ENCODE results near the gene MUS81. TPM values are rescaled to one million over a fixed set of nuclear protein-coding genes. Genes with fewer than 3 reads are reported as not detected.
A peak's percentile ranks its signal among the peaks of the same experiment; 100 is the strongest.

MUS81 gene
- polyA plus RNA-seq, 2 of the 4 experiments (the other 2 are of a cell fraction): 27.8 to 33.4 TPM

DNA sequence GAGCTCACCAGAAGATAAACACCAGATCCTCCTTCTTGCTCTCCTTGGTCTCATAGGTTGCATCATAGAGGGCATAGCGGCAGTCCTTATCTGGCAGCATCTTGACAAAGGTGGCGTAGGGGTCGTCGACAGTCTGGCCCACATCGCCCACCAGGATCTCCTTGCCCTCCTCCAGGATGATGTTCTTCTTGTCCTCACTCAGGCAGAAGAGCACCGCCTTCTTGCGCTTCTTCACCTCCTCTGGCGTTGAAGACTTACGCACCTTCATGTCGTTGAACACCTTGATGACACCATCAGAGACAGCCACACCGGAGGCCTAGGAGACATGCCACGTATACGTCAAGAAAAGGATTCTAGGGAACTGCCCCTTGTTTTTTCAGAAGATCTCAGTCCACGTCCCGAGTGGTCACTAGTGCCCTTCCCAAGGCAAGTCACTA, 4.3 kb upstream of the MUS81 start:
- WGBS (ENCODE audit: missing lambda C conversion rate): 89% methylated on average over 15 of the region's 15 CpGs
- ATAC-seq: no peak
- Histone ChIP-seq H3K4me1 (peaks cover 23% of the 10 kb centered on the region), H3K4me2 (peak overlapping the region; percentile 88), H3K9me3 (no peaks in the 10 kb centered on the region), H3K4me3 (peak overlapping the region; percentile 70), H3K27ac (no peak overlapping the region)
- no peak for DNase-seq (ENCODE audit: low read depth in 1 of 2, low spot score in 1 of 2)
- TF ChIP-seq BHLHE40 (IDR thresholded peaks at IDR 0.05; ENCODE audit: low read depth, low read length): no peak
- TF ChIP-seq, protein P1, sequence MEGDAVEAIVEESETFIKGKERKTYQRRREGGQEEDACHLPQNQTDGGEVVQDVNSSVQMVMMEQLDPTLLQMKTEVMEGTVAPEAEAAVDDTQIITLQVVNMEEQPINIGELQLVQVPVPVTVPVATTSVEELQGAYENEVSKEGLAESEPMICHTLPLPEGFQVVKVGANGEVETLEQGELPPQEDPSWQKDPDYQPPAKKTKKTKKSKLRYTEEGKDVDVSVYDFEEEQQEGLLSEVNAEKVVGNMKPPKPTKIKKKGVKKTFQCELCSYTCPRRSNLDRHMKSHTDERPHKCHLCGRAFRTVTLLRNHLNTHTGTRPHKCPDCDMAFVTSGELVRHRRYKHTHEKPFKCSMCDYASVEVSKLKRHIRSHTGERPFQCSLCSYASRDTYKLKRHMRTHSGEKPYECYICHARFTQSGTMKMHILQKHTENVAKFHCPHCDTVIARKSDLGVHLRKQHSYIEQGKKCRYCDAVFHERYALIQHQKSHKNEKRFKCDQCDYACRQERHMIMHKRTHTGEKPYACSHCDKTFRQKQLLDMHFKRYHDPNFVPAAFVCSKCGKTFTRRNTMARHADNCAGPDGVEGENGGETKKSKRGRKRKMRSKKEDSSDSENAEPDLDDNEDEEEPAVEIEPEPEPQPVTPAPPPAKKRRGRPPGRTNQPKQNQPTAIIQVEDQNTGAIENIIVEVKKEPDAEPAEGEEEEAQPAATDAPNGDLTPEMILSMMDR (IDR thresholded peaks at IDR 0.05): no peak
- TF ChIP-seq TFCP2L1 (CRISPR knock-in tag; IDR thresholded peaks at IDR 0.05): no peak
- TF ChIP-seq ZFP36 (IDR thresholded peaks at IDR 0.05; ENCODE audit: borderline replicate concordance, partially characterized antibody): no peak
- TF ChIP-seq NR3C1 (IDR thresholded peaks at IDR 0.05): no peak
- TF ChIP-seq, protein P2, sequence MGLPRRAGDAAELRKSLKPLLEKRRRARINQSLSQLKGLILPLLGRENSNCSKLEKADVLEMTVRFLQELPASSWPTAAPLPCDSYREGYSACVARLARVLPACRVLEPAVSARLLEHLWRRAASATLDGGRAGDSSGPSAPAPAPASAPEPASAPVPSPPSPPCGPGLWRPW (IDR thresholded peaks at IDR 0.05): no peak
- TF ChIP-seq, protein P3, sequence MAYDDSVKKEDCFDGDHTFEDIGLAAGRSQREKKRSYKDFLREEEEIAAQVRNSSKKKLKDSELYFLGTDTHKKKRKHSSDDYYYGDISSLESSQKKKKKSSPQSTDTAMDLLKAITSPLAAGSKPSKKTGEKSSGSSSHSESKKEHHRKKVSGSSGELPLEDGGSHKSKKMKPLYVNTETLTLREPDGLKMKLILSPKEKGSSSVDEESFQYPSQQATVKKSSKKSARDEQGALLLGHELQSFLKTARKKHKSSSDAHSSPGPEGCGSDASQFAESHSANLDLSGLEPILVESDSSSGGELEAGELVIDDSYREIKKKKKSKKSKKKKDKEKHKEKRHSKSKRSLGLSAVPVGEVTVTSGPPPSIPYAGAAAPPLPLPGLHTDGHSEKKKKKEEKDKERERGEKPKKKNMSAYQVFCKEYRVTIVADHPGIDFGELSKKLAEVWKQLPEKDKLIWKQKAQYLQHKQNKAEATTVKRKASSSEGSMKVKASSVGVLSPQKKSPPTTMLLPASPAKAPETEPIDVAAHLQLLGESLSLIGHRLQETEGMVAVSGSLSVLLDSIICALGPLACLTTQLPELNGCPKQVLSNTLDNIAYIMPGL (CRISPR knock-in tag; IDR thresholded peaks at IDR 0.05; ENCODE audit: borderline replicate concordance): no peak
- TF ChIP-seq FOSB (CRISPR knock-in tag; IDR thresholded peaks at IDR 0.05): no peak
- TF ChIP-seq CHD2 (IDR thresholded peaks at IDR 0.05; ENCODE audit: low read length, partially characterized antibody): no peak
- no peak for TF ChIP-seq PHF8 (IDR thresholded peaks at IDR 0.05; ENCODE audit: borderline replicate concordance, low read depth)
- no peak for TF ChIP-seq MYC (IDR thresholded peaks at IDR 0.05; ENCODE audit: borderline replicate concordance, low read length)
- TF ChIP-seq, protein P4, sequence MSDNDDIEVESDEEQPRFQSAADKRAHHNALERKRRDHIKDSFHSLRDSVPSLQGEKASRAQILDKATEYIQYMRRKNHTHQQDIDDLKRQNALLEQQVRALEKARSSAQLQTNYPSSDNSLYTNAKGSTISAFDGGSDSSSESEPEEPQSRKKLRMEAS (IDR thresholded peaks at IDR 0.05): no peak
- no peak for FAIRE-seq
- POLR2A ChIA-PET: no interaction called here
- CTCF ChIA-PET: interaction anchor here (1.4 kb wide), 1 partner anchor 38 kb away, joined by 4 read pairs; no protein-coding TSS in a partner anchor

DNA sequence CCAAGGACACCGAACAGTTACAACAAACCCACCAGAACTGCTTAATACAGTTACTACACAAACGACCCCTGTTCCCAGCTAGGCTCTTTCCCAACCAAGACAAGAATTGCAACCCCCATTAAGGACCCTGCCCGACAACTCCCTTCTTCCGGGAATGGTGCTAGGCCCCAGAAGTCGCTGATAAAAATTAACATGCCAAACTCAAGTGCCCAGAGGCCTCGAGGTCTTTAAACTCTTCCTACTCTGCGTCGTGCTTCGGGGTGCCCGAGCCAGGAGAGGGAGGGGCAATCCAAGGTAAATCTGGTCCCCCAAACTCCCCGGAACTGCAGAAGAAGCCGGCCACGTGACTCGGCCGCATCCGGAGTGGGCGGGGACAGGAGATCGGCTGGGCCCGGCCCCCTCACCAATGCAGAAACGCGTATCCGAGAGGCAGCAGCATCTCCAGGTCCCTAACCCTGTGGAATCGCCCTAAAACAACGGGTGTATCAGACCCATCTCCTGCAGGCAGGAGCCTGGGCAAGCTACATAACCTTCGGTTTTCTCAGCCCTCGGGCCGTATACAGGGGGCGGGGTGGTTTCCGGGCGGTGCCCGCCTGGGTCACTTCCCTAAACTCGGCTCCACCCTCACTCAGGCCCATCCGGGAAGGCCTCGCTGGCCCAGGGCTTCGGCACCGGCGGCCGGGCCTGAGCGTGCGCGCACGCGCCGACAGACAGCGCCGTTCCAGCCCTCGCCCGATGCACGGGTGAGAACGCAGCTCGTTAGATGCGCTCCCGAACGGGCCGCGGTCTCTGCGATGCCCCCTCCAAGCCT, 3.3 kb upstream of the MUS81 start:
- ChIA-PET CTCF (interaction anchor here (0.9 to 1.4 kb wide), 2 partner anchors 28 to 39 kb away, joined by 3 to 4 read pairs; no protein-coding TSS in a partner anchor), POLR2A (interaction anchor here (1.0 to 3.4 kb wide), 2 partner anchors 137 to 146 kb away, joined by 8 to 17 read pairs; partner anchors contain the start of gene RNASEH2C)
- Histone ChIP-seq H3K4me1 (peaks cover 28% of the 10 kb centered on the region), H3K27ac (peak overlapping the region; percentile 95 to 97), H3K4me2 (peak overlapping the region; percentile 88), H3K9me3 (no peaks in the 10 kb centered on the region), H3K4me3 (peak overlapping the region; percentile 70)
- 2% methylated on average over 25 of the region's 57 CpGs for WGBS (ENCODE audit: missing lambda C conversion rate)
- FAIRE-seq (no peak), ATAC-seq (peak; percentile 27 to 33), DNase-seq (ENCODE audit: low read depth in 1 of 2, low spot score in 1 of 2) (peak in 1 of 2 experiments; percentile 81)
- TF ChIP-seq, protein P5, sequence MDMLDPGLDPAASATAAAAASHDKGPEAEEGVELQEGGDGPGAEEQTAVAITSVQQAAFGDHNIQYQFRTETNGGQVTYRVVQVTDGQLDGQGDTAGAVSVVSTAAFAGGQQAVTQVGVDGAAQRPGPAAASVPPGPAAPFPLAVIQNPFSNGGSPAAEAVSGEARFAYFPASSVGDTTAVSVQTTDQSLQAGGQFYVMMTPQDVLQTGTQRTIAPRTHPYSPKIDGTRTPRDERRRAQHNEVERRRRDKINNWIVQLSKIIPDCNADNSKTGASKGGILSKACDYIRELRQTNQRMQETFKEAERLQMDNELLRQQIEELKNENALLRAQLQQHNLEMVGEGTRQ (IDR thresholded peaks at IDR 0.05): peak; percentile 89
- TF ChIP-seq RNF2 (IDR thresholded peaks at IDR 0.05; ENCODE audit: borderline replicate concordance, low read depth): no peak
- TF ChIP-seq POLR2AphosphoS2 (conservative IDR thresholded peaks at IDR 0.05; ENCODE audit: low read length): peak; percentile 65; the same call in 1 of the 2 replicates
- TF ChIP-seq, protein P6, sequence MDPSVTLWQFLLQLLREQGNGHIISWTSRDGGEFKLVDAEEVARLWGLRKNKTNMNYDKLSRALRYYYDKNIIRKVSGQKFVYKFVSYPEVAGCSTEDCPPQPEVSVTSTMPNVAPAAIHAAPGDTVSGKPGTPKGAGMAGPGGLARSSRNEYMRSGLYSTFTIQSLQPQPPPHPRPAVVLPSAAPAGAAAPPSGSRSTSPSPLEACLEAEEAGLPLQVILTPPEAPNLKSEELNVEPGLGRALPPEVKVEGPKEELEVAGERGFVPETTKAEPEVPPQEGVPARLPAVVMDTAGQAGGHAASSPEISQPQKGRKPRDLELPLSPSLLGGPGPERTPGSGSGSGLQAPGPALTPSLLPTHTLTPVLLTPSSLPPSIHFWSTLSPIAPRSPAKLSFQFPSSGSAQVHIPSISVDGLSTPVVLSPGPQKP (IDR thresholded peaks at IDR 0.05; ENCODE audit: low read depth, low read length): no peak
- TF ChIP-seq RCOR1 (IDR thresholded peaks at IDR 0.05; ENCODE audit: low read depth, low read length): no peak
- TF ChIP-seq, protein P7, sequence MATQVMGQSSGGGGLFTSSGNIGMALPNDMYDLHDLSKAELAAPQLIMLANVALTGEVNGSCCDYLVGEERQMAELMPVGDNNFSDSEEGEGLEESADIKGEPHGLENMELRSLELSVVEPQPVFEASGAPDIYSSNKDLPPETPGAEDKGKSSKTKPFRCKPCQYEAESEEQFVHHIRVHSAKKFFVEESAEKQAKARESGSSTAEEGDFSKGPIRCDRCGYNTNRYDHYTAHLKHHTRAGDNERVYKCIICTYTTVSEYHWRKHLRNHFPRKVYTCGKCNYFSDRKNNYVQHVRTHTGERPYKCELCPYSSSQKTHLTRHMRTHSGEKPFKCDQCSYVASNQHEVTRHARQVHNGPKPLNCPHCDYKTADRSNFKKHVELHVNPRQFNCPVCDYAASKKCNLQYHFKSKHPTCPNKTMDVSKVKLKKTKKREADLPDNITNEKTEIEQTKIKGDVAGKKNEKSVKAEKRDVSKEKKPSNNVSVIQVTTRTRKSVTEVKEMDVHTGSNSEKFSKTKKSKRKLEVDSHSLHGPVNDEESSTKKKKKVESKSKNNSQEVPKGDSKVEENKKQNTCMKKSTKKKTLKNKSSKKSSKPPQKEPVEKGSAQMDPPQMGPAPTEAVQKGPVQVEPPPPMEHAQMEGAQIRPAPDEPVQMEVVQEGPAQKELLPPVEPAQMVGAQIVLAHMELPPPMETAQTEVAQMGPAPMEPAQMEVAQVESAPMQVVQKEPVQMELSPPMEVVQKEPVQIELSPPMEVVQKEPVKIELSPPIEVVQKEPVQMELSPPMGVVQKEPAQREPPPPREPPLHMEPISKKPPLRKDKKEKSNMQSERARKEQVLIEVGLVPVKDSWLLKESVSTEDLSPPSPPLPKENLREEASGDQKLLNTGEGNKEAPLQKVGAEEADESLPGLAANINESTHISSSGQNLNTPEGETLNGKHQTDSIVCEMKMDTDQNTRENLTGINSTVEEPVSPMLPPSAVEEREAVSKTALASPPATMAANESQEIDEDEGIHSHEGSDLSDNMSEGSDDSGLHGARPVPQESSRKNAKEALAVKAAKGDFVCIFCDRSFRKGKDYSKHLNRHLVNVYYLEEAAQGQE (IDR thresholded peaks at IDR 0.05): 0 out of 2 replicates have a peak, but pooled peaks have one; percentile 11
- TF ChIP-seq, protein P8, sequence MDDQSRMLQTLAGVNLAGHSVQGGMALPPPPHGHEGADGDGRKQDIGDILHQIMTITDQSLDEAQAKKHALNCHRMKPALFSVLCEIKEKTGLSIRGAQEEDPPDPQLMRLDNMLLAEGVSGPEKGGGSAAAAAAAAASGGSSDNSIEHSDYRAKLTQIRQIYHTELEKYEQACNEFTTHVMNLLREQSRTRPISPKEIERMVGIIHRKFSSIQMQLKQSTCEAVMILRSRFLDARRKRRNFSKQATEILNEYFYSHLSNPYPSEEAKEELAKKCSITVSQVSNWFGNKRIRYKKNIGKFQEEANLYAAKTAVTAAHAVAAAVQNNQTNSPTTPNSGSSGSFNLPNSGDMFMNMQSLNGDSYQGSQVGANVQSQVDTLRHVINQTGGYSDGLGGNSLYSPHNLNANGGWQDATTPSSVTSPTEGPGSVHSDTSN (IDR thresholded peaks at IDR 0.05): peak; percentile 13; the same call in 1 of the 2 replicates
- TF ChIP-seq GATA3 (IDR thresholded peaks at IDR 0.05; ENCODE audit: borderline replicate concordance): 0 out of 2 replicates have a peak, but pooled peaks have one; percentile 4
- no peak for TF ChIP-seq NFE2L2 (conservative IDR thresholded peaks at IDR 0.05; ENCODE audit: low read length)
- no peak for TF ChIP-seq MAZ (IDR thresholded peaks at IDR 0.05; ENCODE audit: borderline replicate concordance, low read depth, low read length)
- no peak for TF ChIP-seq FOSB (CRISPR knock-in tag; IDR thresholded peaks at IDR 0.05)
- peak; percentile 45 for TF ChIP-seq POLR2A (IDR thresholded peaks at IDR 0.05; ENCODE audit: low read length)
